Calu3 (cell line): Measurements from ENCODE around the gene CUEDC1. TPM values are rescaled to one million over a fixed set of nuclear protein-coding genes. Genes with fewer than 3 reads are reported as not detected.
A peak's percentile ranks its signal among the peaks of the same experiment; 100 is the strongest.

Source experiments
- BruUV-seq: library from RNA; stranded (reverse); fragments of 400-500 nt; replicated peaks from 2 replicates; lab custom pipeline; 2021; lab: Mats Ljungman, UMichigan
- CTCF ChIA-PET: fragments of 300-600 bp; sonication (Branson Sonifier 250); formaldehyde crosslinking; loops from one replicate; lab custom pipeline; 2022; ENCODE audit warnings: antibody characterized with exemption; lab: Charles Lee
- DNase-seq: peaks from one replicate; pipeline ENCODE4 v3.0.0; 2022
- H3K27ac Mint-ChIP-seq: one replicate; pipeline ENCODE4 v1.8.0; 2022; ENCODE audit warnings: mixed read lengths; ENCODE audit not compliant: unreplicated experiment
- H3K27me3 Mint-ChIP-seq: one replicate; pipeline ENCODE4 v1.8.0; 2022; ENCODE audit warnings: mixed read lengths; ENCODE audit not compliant: unreplicated experiment
- H3K36me3 Mint-ChIP-seq: one replicate; pipeline ENCODE4 v1.8.0; 2022; ENCODE audit warnings: mild to moderate bottlenecking, moderate library complexity, mixed read lengths; ENCODE audit not compliant: insufficient read depth, unreplicated experiment
- H3K4me1 Mint-ChIP-seq: one replicate; pipeline ENCODE4 v1.8.0; 2022; ENCODE audit warnings: mild to moderate bottlenecking, low read depth, mixed read lengths; ENCODE audit not compliant: unreplicated experiment
- H3K4me3 Mint-ChIP-seq: one replicate; pipeline ENCODE4 v1.8.0; 2022; ENCODE audit warnings: mild to moderate bottlenecking, low read depth, moderate library complexity, mixed read lengths; ENCODE audit not compliant: unreplicated experiment
- H3K9me3 Mint-ChIP-seq: one replicate; pipeline ENCODE4 v1.8.0; 2022; ENCODE audit warnings: low read depth, mixed read lengths; ENCODE audit not compliant: unreplicated experiment
- CTCF ChIP-seq: fragments of 200-600 bp; IDR thresholded peaks from one replicate; pipeline ENCODE4 v1.8.0; 2022; ENCODE audit warnings: antibody characterized with exemption; ENCODE audit not compliant: unreplicated experiment
- intact Hi-C: fragments of 100-400 bp; cut with micrococcal nuclease; formaldehyde crosslinking; loops from one replicate; pipeline ENCODE4 v1.10.0; 2022; ENCODE audit not compliant: unreplicated experiment
- total RNA-seq: library from RNA; stranded (reverse); gene quantifications from 2 replicates; pipeline ENCODE4 v1.2.3, GENCODE V29; 2022

CUEDC1 gene
- total RNA-seq, 1 experiment from 2014 or later: 30.9 TPM

- Mint-ChIP-seq H3K9me3 (no peaks in the 10 kb centered on the region), H3K27ac (no peak overlapping the region), H3K36me3 (peaks cover 47% of the 10 kb centered on the region), H3K4me3 (no peak overlapping the region), H3K4me1 (peaks cover 5% of the 10 kb centered on the region), H3K27me3 (no peaks in the 10 kb centered on the region)
- intact Hi-C loops: no loop called here
- CTCF ChIA-PET: no interaction called here
- DNase-seq: no peak
- no peak for TF ChIP-seq CTCF
- no TSS peak for BruUV-seq
Observed at GRCh38 chr17:57997085-57997809, 42.0 kb upstream of the CUEDC1 start.

GRCh38 chr17:57995076-57995956, 40.1 kb upstream of the CUEDC1 start:
- Mint-ChIP-seq H3K27me3 (no peaks in the 10 kb centered on the region), H3K4me1 (no peaks in the 10 kb centered on the region), H3K27ac (no peak overlapping the region), H3K4me3 (no peak overlapping the region), H3K9me3 (no peaks in the 10 kb centered on the region), H3K36me3 (peaks cover 55% of the 10 kb centered on the region)
- peak; percentile 47 for TF ChIP-seq CTCF
- intact Hi-C loops: loop anchor here (2.0 kb wide), 1 partner anchor 137 kb away; no protein-coding TSS in a partner anchor
- DNase-seq: peak; percentile 55
- CTCF ChIA-PET: interaction anchor here (0.6 to 1.7 kb wide), 5 partner anchors 117 to 145 kb away, joined by 3 read pairs; partner anchors contain the start of gene MRPS23
- BruUV-seq: no TSS peak

- Mint-ChIP-seq H3K27me3 (no peaks in the 10 kb centered on the region), H3K4me1 (peaks cover 2% of the 10 kb centered on the region), H3K27ac (no peak overlapping the region), H3K36me3 (peaks cover 57% of the 10 kb centered on the region), H3K9me3 (no peaks in the 10 kb centered on the region), H3K4me3 (no peak overlapping the region)
- TF ChIP-seq CTCF: no peak
- DNase-seq: no peak
- BruUV-seq: no TSS peak
- intact Hi-C loops: loop anchor here (2.0 kb wide), 1 partner anchor 136 kb away; no protein-coding TSS in a partner anchor
- CTCF ChIA-PET: interaction anchor here (0.9 kb wide), 1 partner anchor 144 kb away, joined by 3 read pairs; the partner anchor contains the start of gene MRPS23
Observed at GRCh38 chr17:57994436-57994835, 39.2 kb upstream of the CUEDC1 start.

GRCh38 chr17:57993471-57994365, 38.5 kb upstream of the CUEDC1 start:
- TF ChIP-seq CTCF: no peak
- intact Hi-C loops: loop anchor here (2.0 kb wide), 1 partner anchor 135 kb away; no protein-coding TSS in a partner anchor
- CTCF ChIA-PET: interaction anchor here (0.7 to 0.9 kb wide), 2 partner anchors 144 to 149 kb away, joined by 3 read pairs; partner anchors contain the start of gene MRPS23
- no TSS peak for BruUV-seq
- no peak for DNase-seq
- no peaks in the 10 kb centered on the region for H3K9me3 Mint-ChIP-seq
- peak overlapping the region; percentile 25 for H3K27ac Mint-ChIP-seq
- H3K4me1 Mint-ChIP-seq: peaks cover 9% of the 10 kb centered on the region
- peaks cover 62% of the 10 kb centered on the region for H3K36me3 Mint-ChIP-seq
- no peak overlapping the region for H3K4me3 Mint-ChIP-seq
- no peaks in the 10 kb centered on the region for H3K27me3 Mint-ChIP-seq
